Gastrocnemius medialis (tissue), 4 donors: ENCODE data around the gene HACD3.

ENCODE experiments used
- CTCF ChIP-seq, 5 experiments: fragments of 450-650 bp in 3 of 5; fragments of 200-600 bp in 2 of 5; sonication (generic) in 2 of 5; IDR thresholded peaks in 4 of 5; conservative IDR thresholded peaks in 1 of 5; 1 replicate in 4 of 5; 2 replicates in 1 of 5; pipeline ENCODE4 v1.5.1; 2016 to 2019; ENCODE audit warnings: antibody characterized with exemption in 5 of 5, mild to moderate bottlenecking in 3 of 5, moderate library complexity in 3 of 5
- POLR2A ChIP-seq, 2 donors: fragments of 450-650 bp; IDR thresholded peaks; one replicate each; pipeline ENCODE4 v1.6.1; 2017; ENCODE audit warnings: antibody characterized with exemption in 2 of 2, mild to moderate bottlenecking in 2 of 2, moderate library complexity in 2 of 2

- no peak for TF ChIP-seq CTCF (IDR thresholded peaks at IDR 0.05 in 4 of 5, conservative IDR thresholded peaks at IDR 0.05 in 1 of 5)
- TF ChIP-seq POLR2A (IDR thresholded peaks at IDR 0.05): no peak
Observed at GRCh38 chr15:65512807-65513416, 17.4 kb upstream of the HACD3 start.
